Cardiac septum (tissue), 1 donor: Measurements from ENCODE around the gene POLK. TPM values are rescaled to one million over a fixed set of nuclear protein-coding genes. Genes with fewer than 3 reads are reported as not detected.
"Not testable (repeated sequence)": the region's sequence is repeated elsewhere in the genome, so short reads cannot be mapped to it uniquely, and the experiment has no call there.

ENCODE experiments used
- DNase-seq: peaks from one replicate; pipeline ENCODE4 v3.0.0-alpha.2; 2020; ENCODE audit warnings: low spot score
- intact Hi-C: fragments of 100-400 bp; cut with DNase I; formaldehyde crosslinking; loops from one replicate; pipeline ENCODE4 v1.14.0; 2022
- total RNA-seq: library from RNA; stranded (reverse); fragmentation: NEBNext Ultra II Directional; extraction: Animal tissue kit (Norgen Biotek cat#: 25700); gene quantifications from one replicate; pipeline ENCODE4 v1.2.1, GENCODE V29; 2021
- donor health status: DM: no; HTN: no; CAD: no.

Gene POLK
- total RNA-seq, 1 donor from 2014 or later, result 26.6 TPM

- intact Hi-C loops, result no loop called here
These were observed 77.0 kb downstream of the POLK start for GRCh38 chr5:75588666-75589065.

GRCh38 chr5:75600535-75600934 lies 88.8 kb downstream of the POLK start:
- DNase-seq, result no peak
- intact Hi-C loops, result no loop called here

More at GRCh38 chr5:75588666-75589065, 77.0 kb downstream of the POLK start:
- DNase-seq, result no peak

GRCh38 chr5:75601567-75601966 lies 89.9 kb downstream of the POLK start:
- intact Hi-C loops, result no loop called here

GRCh38 chr5:75601996-75602395 lies 90.3 kb downstream of the POLK start:
- no peak for DNase-seq
- intact Hi-C loops, result no loop called here

More at GRCh38 chr5:75601567-75601966, 89.9 kb downstream of the POLK start:
- no peak for DNase-seq

- intact Hi-C loops, result no loop called here
These were observed 91.7 kb downstream of the POLK start for GRCh38 chr5:75603371-75603770.

GRCh38 chr5:75603821-75604220 lies 92.1 kb downstream of the POLK start:
- intact Hi-C loops, result no loop called here
- DNase-seq, result no peak

More at GRCh38 chr5:75603371-75603770, 91.7 kb downstream of the POLK start:
- DNase-seq, result no peak

- intact Hi-C loops, DNase-seq: not testable (repeated sequence)
These were observed 95.7 kb downstream of the POLK start for GRCh38 chr5:75607341-75607740.

GRCh38 chr5:75608870-75609269 lies 97.2 kb downstream of the POLK start:
- intact Hi-C loops, result no loop called here
- DNase-seq, result no peak

GRCh38 chr5:75610201-75610600 lies 98.5 kb downstream of the POLK start:
- intact Hi-C loops, result no loop called here
- no peak for DNase-seq

- intact Hi-C loops, DNase-seq: not testable (repeated sequence)
These were observed 99.2 kb downstream of the POLK start for GRCh38 chr5:75610859-75611310.

- DNase-seq, result no peak
- intact Hi-C loops, result no loop called here
These were observed 99.9 kb downstream of the POLK start, which contains the start of gene ANKDD1B for GRCh38 chr5:75611311-75612225. ANKDD1B (plus strand) TSS chr5:75611453; CDS start chr5:75611635, 182 bp downstream.

- no peak for DNase-seq
- intact Hi-C loops, result no loop called here
These were observed 100.5 kb downstream of the POLK start for GRCh38 chr5:75612226-75612569.

- no peak for DNase-seq
- intact Hi-C loops, result no loop called here
These were observed 101.2 kb downstream of the POLK start for GRCh38 chr5:75612901-75613300.

GRCh38 chr5:75614176-75614575 lies 102.5 kb downstream of the POLK start:
- DNase-seq, result no peak
- intact Hi-C loops, result no loop called here

- no peak for DNase-seq
- intact Hi-C loops, result no loop called here
These were observed 104.7 kb downstream of the POLK start for GRCh38 chr5:75616371-75616881.

GRCh38 chr5:75616971-75617621 lies 105.4 kb downstream of the POLK start:
- intact Hi-C loops, result no loop called here
- no peak for DNase-seq

- DNase-seq, result no peak
- intact Hi-C loops, result no loop called here
These were observed 106.2 kb downstream of the POLK start for GRCh38 chr5:75617736-75618352.

- intact Hi-C loops, result no loop called here
- DNase-seq, result no peak
These were observed 108.7 kb downstream of the POLK start for GRCh38 chr5:75620184-75620959.

GRCh38 chr5:75622564-75622963 lies 110.9 kb downstream of the POLK start:
- intact Hi-C loops, result no loop called here
- no peak for DNase-seq
